ENCODE measurements around the gene SYTL3. TPM values are rescaled to one million over a fixed set of nuclear protein-coding genes. Genes with fewer than 3 reads are reported as not detected.
"Not testable (repeated sequence)": the region's sequence is repeated elsewhere in the genome, so short reads cannot be mapped to it uniquely, and the experiment has no call there.

Gene SYTL3
- total RNA-seq, 1 donor from 2014 or later: 2.8 TPM

GRCh38 chr6:158688860-158689259 lies 39.0 kb downstream of the SYTL3 start:
- DNase-seq: no peak
- Mint-ChIP-seq H3K4me1 (ENCODE audit: low read depth, unreplicated experiment) (no peaks in the 10 kb centered on the region), H3K27me3 (ENCODE audit: unreplicated experiment) (no peaks in the 10 kb centered on the region), H3K36me3 (ENCODE audit: unreplicated experiment) (no peaks in the 10 kb centered on the region), H3K27ac (ENCODE audit: unreplicated experiment) (no peak overlapping the region), H3K4me3 (ENCODE audit: unreplicated experiment) (no peak overlapping the region), H3K9me3 (ENCODE audit: unreplicated experiment) (no peaks in the 10 kb centered on the region)
- TF ChIP-seq, protein P1, sequence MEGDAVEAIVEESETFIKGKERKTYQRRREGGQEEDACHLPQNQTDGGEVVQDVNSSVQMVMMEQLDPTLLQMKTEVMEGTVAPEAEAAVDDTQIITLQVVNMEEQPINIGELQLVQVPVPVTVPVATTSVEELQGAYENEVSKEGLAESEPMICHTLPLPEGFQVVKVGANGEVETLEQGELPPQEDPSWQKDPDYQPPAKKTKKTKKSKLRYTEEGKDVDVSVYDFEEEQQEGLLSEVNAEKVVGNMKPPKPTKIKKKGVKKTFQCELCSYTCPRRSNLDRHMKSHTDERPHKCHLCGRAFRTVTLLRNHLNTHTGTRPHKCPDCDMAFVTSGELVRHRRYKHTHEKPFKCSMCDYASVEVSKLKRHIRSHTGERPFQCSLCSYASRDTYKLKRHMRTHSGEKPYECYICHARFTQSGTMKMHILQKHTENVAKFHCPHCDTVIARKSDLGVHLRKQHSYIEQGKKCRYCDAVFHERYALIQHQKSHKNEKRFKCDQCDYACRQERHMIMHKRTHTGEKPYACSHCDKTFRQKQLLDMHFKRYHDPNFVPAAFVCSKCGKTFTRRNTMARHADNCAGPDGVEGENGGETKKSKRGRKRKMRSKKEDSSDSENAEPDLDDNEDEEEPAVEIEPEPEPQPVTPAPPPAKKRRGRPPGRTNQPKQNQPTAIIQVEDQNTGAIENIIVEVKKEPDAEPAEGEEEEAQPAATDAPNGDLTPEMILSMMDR (IDR thresholded peaks at IDR 0.05; ENCODE audit: partially characterized antibody, unreplicated experiment): no peak

GRCh38 chr6:158694913-158695312 lies 45.1 kb downstream of the SYTL3 start:
- H3K4me1 Mint-ChIP-seq (ENCODE audit: low read depth, unreplicated experiment): peaks cover 2% of the 10 kb centered on the region
- H3K4me3 Mint-ChIP-seq (ENCODE audit: unreplicated experiment): no peak overlapping the region
- TF ChIP-seq, protein P1 (IDR thresholded peaks at IDR 0.05; ENCODE audit: partially characterized antibody, unreplicated experiment): no peak
- no peaks in the 10 kb centered on the region for H3K36me3 Mint-ChIP-seq (ENCODE audit: unreplicated experiment)
- no peaks in the 10 kb centered on the region for H3K27me3 Mint-ChIP-seq (ENCODE audit: unreplicated experiment)
- no peak overlapping the region for H3K27ac Mint-ChIP-seq (ENCODE audit: unreplicated experiment)
- H3K9me3 Mint-ChIP-seq (ENCODE audit: unreplicated experiment): no peaks in the 10 kb centered on the region
- no peak for DNase-seq

DNA sequence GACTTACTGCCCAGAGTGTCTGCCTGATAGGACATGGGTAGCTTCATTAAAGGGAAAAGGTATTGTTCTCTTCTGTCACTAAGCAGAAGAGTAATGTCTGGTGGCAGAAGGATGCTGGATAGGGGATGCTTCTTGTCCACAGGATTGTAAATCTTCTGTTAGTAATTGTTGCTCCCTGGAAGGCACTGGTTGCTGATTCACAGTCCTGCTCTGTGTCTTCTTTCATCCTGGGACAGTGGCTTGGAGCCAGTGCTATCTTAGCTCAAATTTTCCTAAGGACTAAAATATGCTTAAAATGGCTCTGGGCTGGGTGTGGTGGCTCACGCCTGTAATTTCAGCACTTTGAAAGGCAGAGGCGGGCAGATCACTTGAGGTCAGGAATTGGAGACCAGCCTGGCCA lies 48.0 kb downstream of the SYTL3 start:
- no peaks in the 10 kb centered on the region for H3K9me3 Mint-ChIP-seq (ENCODE audit: unreplicated experiment)
- H3K36me3 Mint-ChIP-seq (ENCODE audit: unreplicated experiment): no peaks in the 10 kb centered on the region

DNA sequence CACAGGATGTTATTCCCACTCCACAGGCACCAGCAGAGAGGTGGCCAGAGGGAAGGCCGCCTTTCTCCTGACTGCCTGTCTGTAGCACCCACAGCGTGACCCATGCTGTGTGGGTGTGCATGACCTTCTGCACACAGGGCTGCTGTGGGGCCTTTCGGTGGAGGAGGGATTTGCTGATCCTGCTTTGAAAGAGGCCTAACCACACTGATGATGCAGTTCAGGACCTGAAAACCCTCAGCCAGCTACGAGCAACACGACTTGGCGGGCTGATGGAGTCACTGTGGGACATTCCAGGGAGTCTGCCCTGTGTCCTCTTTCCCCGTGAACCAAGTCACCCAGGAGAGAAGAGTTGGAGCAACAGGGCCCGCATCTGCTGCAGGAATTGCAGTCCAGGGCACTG lies 49.1 kb downstream of the SYTL3 start:
- no peak for DNase-seq
- Mint-ChIP-seq H3K4me3 (ENCODE audit: unreplicated experiment) (no peak overlapping the region), H3K9me3 (ENCODE audit: unreplicated experiment) (no peaks in the 10 kb centered on the region), H3K4me1 (ENCODE audit: low read depth, unreplicated experiment) (peaks cover 2% of the 10 kb centered on the region), H3K27ac (ENCODE audit: unreplicated experiment) (no peak overlapping the region), H3K27me3 (ENCODE audit: unreplicated experiment) (no peaks in the 10 kb centered on the region), H3K36me3 (ENCODE audit: unreplicated experiment) (no peaks in the 10 kb centered on the region)
- TF ChIP-seq, protein P1 (IDR thresholded peaks at IDR 0.05; ENCODE audit: partially characterized antibody, unreplicated experiment): no peak

More for the DNA sequence above, 48.0 kb downstream of the SYTL3 start:
- TF ChIP-seq, protein P1 (IDR thresholded peaks at IDR 0.05; ENCODE audit: partially characterized antibody, unreplicated experiment): no peak
- no peak for DNase-seq
- Mint-ChIP-seq H3K4me3 (ENCODE audit: unreplicated experiment) (no peak overlapping the region), H3K27me3 (ENCODE audit: unreplicated experiment) (no peaks in the 10 kb centered on the region), H3K4me1 (ENCODE audit: low read depth, unreplicated experiment) (peaks cover 2% of the 10 kb centered on the region), H3K27ac (ENCODE audit: unreplicated experiment) (no peak overlapping the region)

DNA sequence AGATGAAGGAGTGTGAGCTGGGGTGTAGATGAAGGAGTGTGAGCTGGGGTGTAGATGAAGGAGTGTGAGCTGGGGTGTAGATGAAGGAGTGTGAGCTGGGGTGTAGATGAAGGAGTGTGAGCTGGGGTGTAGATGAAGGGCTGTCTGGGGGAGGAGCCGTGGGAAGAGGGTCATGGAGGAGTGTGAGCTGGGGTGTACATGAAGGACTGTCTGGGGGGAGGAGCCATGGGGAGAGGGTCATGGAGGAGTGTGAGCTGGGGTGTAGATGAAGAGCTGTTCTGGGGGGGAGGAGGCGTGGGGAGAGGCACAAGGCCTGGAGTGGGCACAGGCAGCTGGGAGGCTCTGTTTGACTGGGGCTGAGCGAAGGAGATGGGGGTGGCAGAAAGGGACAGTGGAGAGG lies 51.4 kb downstream of the SYTL3 start:
- not testable (repeated sequence) for H3K27ac Mint-ChIP-seq (ENCODE audit: unreplicated experiment); H3K36me3 Mint-ChIP-seq (ENCODE audit: unreplicated experiment); H3K27me3 Mint-ChIP-seq (ENCODE audit: unreplicated experiment); H3K4me1 Mint-ChIP-seq (ENCODE audit: low read depth, unreplicated experiment); H3K4me3 Mint-ChIP-seq (ENCODE audit: unreplicated experiment); H3K9me3 Mint-ChIP-seq (ENCODE audit: unreplicated experiment); DNase-seq
